Endodermal cell (in vitro differentiated cells): ENCODE results near the gene SLC26A11. TPM values are rescaled to one million over a fixed set of nuclear protein-coding genes. Genes with fewer than 3 reads are reported as not detected.

Experiments
- DNase-seq: peaks from one replicate; pipeline ENCODE4 v3.0.0-alpha.2; 2017
- H3K27ac ChIP-seq: 2 replicates; pipeline ENCODE4 v1.5.1; 2013; ENCODE audit warnings: mild to moderate bottlenecking, low read depth, low read length, moderate library complexity
- H3K27me3 ChIP-seq: 2 replicates; pipeline ENCODE4 v1.6.1; 2013; ENCODE audit warnings: mild to moderate bottlenecking, low read length, moderate library complexity; ENCODE audit not compliant: insufficient read depth, control insufficient read depth, poor library complexity, severe bottlenecking
- H3K36me3 ChIP-seq: 2 replicates; pipeline ENCODE4 v1.7.0; 2013; ENCODE audit warnings: mild to moderate bottlenecking, low read length, moderate library complexity; ENCODE audit not compliant: control insufficient read depth, insufficient read depth
- H3K4me1 ChIP-seq: one replicate; pipeline ENCODE4 v1.7.0; 2013; ENCODE audit warnings: low read length; ENCODE audit not compliant: control insufficient read depth, insufficient read depth
- H3K4me3 ChIP-seq: 2 replicates; pipeline ENCODE4 v1.5.1; 2013; ENCODE audit warnings: mild to moderate bottlenecking, low read length, moderate library complexity
- H3K9ac ChIP-seq: 2 replicates; pipeline ENCODE4 v1.6.1; 2013; ENCODE audit warnings: mild to moderate bottlenecking, low read length, moderate library complexity; ENCODE audit not compliant: poor library complexity, severe bottlenecking; ENCODE audit errors: extremely low read depth
- H3K9me3 ChIP-seq: 2 replicates; pipeline ENCODE4 v1.6.1; 2013; ENCODE audit warnings: mild to moderate bottlenecking, low read length, moderate library complexity; ENCODE audit not compliant: control insufficient read depth
- H3K27ac Mint-ChIP-seq: 2 replicates; pipeline ENCODE4 v1.8.0; 2020; ENCODE audit warnings: mixed read lengths
- H3K27me3 Mint-ChIP-seq: 2 replicates; pipeline ENCODE4 v1.8.0; 2021; ENCODE audit warnings: mild to moderate bottlenecking, mixed read lengths; ENCODE audit not compliant: insufficient read depth
- H3K36me3 Mint-ChIP-seq: 2 replicates; pipeline ENCODE4 v1.8.0; 2020; ENCODE audit warnings: low read depth, mixed read lengths
- H3K4me1 Mint-ChIP-seq: 2 replicates; pipeline ENCODE4 v1.8.0; 2020; ENCODE audit warnings: mixed read lengths
- H3K4me3 Mint-ChIP-seq: 2 replicates; pipeline ENCODE4 v1.8.0; 2020; ENCODE audit warnings: mild to moderate bottlenecking, moderate library complexity, mixed read lengths
- H3K9me3 Mint-ChIP-seq: 2 replicates; pipeline ENCODE4 v1.8.0; 2020; ENCODE audit warnings: mild to moderate bottlenecking, mixed read lengths
- WGBS, 2 experiments: methylation state at CpG; one replicate each; pipeline versions ENCODE4 v1.1.5 to v1.1.7; 2013; ENCODE audit warnings: missing lambda C conversion rate in 2 of 2, mixed read lengths in 1 of 2; ENCODE audit not compliant: insufficient coverage in 1 of 2, insufficient read length in 1 of 2; 5-methylcytosine and 5-hydroxymethylcytosine counted together
- total RNA-seq, 2 donors: library from RNA; stranded (reverse); fragmentation: NEBNext Ultra II Directional in 1 of 2; extraction: Animal tissue kit (Norgen Biotek cat#: 25700) in 1 of 2; gene quantifications; 2 replicates in 1 of 2; 3 replicates in 1 of 2; pipeline ENCODE4 v1.2.1, GENCODE V29; 2021
- TF ChIP-seq, protein P1 (sequence below): fragments of 200-600 bp; sonication (generic); conservative IDR thresholded peaks from 2 replicates; pipeline ENCODE4 v1.5.0; 2021; ENCODE audit warnings: antibody characterized with exemption, mild to moderate bottlenecking

SLC26A11 gene
- total RNA-seq, 2 donors from 2014 or later, result 43.7 to 48.2 TPM

DNA sequence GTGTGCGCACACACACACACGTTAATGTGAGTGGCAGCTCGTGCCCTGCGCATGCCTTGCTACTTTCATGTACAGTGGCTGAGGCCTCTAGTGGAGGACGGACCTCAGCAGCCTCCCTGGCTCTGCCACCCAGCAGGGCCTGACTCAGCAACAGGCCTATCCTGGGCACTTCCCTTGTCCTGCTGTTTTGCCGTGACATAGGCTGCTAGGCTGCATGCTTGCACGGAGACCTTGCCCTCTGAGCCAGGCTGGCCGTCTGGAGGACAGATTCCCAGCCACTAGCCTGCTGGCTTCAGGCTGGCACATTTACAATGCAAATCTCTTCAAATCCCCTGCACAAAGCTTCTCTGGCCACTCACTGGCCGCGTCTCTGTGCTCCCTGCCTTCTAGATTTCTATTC, 49.9 kb downstream of the SLC26A11 start:
- H3K9me3 Mint-ChIP-seq, result peaks cover 4% of the 10 kb centered on the region
- TF ChIP-seq, protein P1, sequence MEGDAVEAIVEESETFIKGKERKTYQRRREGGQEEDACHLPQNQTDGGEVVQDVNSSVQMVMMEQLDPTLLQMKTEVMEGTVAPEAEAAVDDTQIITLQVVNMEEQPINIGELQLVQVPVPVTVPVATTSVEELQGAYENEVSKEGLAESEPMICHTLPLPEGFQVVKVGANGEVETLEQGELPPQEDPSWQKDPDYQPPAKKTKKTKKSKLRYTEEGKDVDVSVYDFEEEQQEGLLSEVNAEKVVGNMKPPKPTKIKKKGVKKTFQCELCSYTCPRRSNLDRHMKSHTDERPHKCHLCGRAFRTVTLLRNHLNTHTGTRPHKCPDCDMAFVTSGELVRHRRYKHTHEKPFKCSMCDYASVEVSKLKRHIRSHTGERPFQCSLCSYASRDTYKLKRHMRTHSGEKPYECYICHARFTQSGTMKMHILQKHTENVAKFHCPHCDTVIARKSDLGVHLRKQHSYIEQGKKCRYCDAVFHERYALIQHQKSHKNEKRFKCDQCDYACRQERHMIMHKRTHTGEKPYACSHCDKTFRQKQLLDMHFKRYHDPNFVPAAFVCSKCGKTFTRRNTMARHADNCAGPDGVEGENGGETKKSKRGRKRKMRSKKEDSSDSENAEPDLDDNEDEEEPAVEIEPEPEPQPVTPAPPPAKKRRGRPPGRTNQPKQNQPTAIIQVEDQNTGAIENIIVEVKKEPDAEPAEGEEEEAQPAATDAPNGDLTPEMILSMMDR, result no peak
- no peaks in the 10 kb centered on the region for H3K27me3 Mint-ChIP-seq
- peaks cover 7% of the 10 kb centered on the region for H3K4me1 Mint-ChIP-seq
- Histone ChIP-seq H3K4me3 (no peak overlapping the region), H3K27ac (peak overlapping the region; percentile 96), H3K9ac (peak overlapping the region; percentile 11), H3K4me1 (peaks cover 10% of the 10 kb centered on the region), H3K27me3 (no peaks in the 10 kb centered on the region), H3K36me3 (peaks cover 37% of the 10 kb centered on the region), H3K9me3 (no peaks in the 10 kb centered on the region)
- peak; percentile 94 for DNase-seq
- no peak overlapping the region for H3K4me3 Mint-ChIP-seq
- H3K36me3 Mint-ChIP-seq, result peaks cover 37% of the 10 kb centered on the region
- peak overlapping the region; percentile 86 for H3K27ac Mint-ChIP-seq
- WGBS, 2 experiments, result 50 to 58% methylated on average over 10 of the region's 10 CpGs

DNA sequence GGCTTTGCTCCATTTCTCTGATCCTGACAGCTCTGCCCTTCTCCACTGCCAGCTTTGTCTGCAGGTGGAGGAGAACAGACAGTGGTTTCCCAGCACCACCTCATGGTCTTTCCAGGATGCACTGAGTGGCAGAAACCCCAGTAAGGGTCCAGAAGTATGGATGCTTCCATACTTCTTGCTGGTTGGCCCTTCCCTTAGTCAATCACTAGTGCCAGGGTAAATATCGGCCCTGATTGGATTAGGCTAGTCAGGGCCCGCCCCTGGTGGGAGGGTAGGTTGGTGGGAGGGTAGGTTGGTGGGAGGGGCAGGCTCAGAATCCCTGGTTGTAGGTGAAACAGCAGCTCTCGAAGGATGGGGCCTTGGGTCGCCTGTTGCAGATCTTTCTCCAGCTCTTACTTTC, 50.6 kb downstream of the SLC26A11 start:
- peaks cover 10% of the 10 kb centered on the region for H3K4me1 ChIP-seq
- DNase-seq, result peak; percentile 98
- H3K27ac ChIP-seq, result peak overlapping the region; percentile 96
- Mint-ChIP-seq H3K4me1 (peaks cover 7% of the 10 kb centered on the region), H3K27me3 (no peaks in the 10 kb centered on the region), H3K27ac (peak overlapping the region; percentile 86), H3K36me3 (peaks cover 33% of the 10 kb centered on the region), H3K4me3 (no peak overlapping the region), H3K9me3 (peaks cover 4% of the 10 kb centered on the region)
- H3K9me3 ChIP-seq, result no peaks in the 10 kb centered on the region
- H3K9ac ChIP-seq, result no peak overlapping the region
- 48% methylated on average over 4 of the region's 4 CpGs; no CpG with 5 or more reads in 1 of the 2 experiments for WGBS, 2 experiments
- TF ChIP-seq, protein P1, result no peak
- no peaks in the 10 kb centered on the region for H3K27me3 ChIP-seq
- H3K4me3 ChIP-seq, result no peak overlapping the region
- H3K36me3 ChIP-seq, result peaks cover 30% of the 10 kb centered on the region

DNA sequence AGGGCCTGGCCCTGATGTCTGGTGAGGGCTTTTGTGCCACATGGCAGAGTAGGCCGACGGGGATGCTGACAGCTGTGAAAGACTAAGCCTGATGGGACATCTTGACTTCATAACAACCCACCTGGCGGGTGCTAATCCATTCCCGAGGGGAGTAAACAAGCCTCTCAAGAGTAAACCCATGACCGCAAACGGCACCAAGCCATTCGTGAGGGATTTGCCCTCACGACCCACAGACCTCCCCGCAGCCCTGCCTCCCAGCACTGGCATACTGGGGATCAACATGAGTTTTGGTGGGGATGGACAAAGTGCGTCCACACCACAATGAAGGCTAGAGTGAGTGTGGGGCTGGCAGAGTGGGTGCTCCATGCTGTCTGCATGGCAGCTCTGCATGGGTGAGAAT, 52.1 kb downstream of the SLC26A11 start:
- Mint-ChIP-seq H3K4me3 (no peak overlapping the region), H3K36me3 (peaks cover 32% of the 10 kb centered on the region), H3K27me3 (no peaks in the 10 kb centered on the region), H3K4me1 (peaks cover 7% of the 10 kb centered on the region), H3K27ac (no peak overlapping the region), H3K9me3 (peaks cover 4% of the 10 kb centered on the region)
- TF ChIP-seq, protein P1, result no peak
- Histone ChIP-seq H3K27me3 (no peaks in the 10 kb centered on the region), H3K4me1 (peaks cover 10% of the 10 kb centered on the region), H3K4me3 (no peak overlapping the region), H3K9ac (no peak overlapping the region), H3K36me3 (peaks cover 19% of the 10 kb centered on the region), H3K27ac (no peak overlapping the region), H3K9me3 (no peaks in the 10 kb centered on the region)
- no peak for DNase-seq
- 83 to 93% methylated on average over 7 to 10 of the region's 10 CpGs for WGBS, 2 experiments
